ENCODE data around the gene NR1H3. TPM values are rescaled to one million over a fixed set of nuclear protein-coding genes. Genes with fewer than 3 reads are reported as not detected.
A peak's percentile ranks its signal among the peaks of the same experiment; 100 is the strongest.

The NR1H3 gene
- total RNA-seq, 1 donor from 2014 or later: 23.5 TPM

DNA sequence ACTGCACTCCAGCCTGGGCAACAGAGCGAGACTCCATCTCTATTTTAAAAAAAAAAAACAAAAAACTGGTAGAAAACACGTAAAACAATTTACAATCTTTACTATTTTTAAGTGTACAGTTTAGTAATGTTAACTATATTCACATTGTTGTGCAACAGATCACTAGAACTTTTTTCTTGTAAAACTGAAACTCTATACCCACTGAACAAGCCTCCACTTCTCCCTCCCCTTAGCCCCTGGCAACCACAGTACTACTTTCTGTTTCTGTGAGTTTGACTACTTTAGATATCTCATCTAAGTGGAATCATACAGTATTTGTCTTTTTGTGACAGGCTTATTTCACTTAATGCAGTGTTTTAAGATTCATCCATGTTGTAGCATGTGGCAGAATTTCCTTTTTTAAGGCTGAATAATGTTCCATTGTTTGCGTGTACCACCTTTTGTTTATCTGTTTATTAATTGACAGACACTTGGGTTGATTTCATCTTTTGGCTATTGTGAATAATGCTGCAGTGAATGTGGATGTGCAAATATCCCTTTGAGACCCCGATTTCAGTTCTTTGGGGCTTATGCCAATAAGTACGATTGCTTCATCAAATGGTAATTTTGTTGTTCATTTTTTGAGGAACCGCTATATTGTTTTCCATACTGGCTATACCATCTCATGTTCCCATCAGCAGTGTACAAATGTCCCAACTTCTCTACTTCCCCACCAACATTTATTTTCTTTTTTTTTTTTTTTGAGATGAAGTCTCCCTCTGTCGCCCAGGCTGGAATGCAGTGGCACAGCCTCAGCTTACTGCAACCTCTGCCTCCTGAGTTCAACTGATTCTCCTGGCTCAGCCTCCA is 32.0 kb upstream of the NR1H3 start:
- Histone ChIP-seq H3K27ac (ENCODE audit: low read depth, low read length) (no peak overlapping the region), H3K4me1 (ENCODE audit: control insufficient read depth in 3 of 3, insufficient read depth in 3 of 3, low read length in 3 of 3) (no peaks in the 10 kb centered on the region), H3K36me3 (ENCODE audit: control insufficient read depth in 3 of 3, insufficient read depth in 3 of 3, low read length in 3 of 3) (peaks cover 5 to 11% (median 8%) of the 10 kb centered on the region in 3 donors), H3K9ac (ENCODE audit: low read depth in 1 of 3, low read length in 3 of 3) (no peak overlapping the region), H3K9me3 (ENCODE audit: control insufficient read depth in 3 of 3, low read length in 3 of 3) (no peaks in the 10 kb centered on the region), H3K4me3 (ENCODE audit: low read length in 3 of 3) (no peak overlapping the region), H3K27me3 (ENCODE audit: control insufficient read depth in 3 of 3, insufficient read depth in 3 of 3, low read length in 3 of 3) (no peaks in the 10 kb centered on the region)

DNA sequence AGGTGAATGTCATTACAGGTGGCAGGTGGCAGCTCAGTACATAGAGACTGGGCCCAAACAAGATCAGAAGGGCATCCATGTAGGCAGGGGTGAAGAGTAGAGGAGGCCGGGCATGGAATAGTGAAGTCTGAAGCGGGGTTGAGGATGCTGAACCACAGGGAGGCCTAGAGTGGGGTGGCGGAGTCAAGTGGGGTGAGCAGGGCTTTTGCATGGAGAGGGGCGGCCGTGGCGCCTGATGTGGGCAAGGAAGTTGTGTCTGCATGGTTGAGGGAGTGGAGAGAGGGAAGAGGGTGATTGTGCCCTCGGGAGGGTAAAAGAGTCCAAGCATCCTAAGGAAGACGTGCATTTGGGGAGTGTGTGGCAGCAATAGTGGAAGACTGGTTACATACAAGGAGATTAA is 28.6 kb upstream of the NR1H3 start:
- Histone ChIP-seq H3K9me3 (ENCODE audit: control insufficient read depth in 3 of 3, low read length in 3 of 3) (no peaks in the 10 kb centered on the region), H3K4me3 (ENCODE audit: low read length in 3 of 3) (no peak overlapping the region), H3K27me3 (ENCODE audit: control insufficient read depth in 3 of 3, insufficient read depth in 3 of 3, low read length in 3 of 3) (no peaks in the 10 kb centered on the region), H3K36me3 (ENCODE audit: control insufficient read depth in 3 of 3, insufficient read depth in 3 of 3, low read length in 3 of 3) (peaks cover 3 to 8% (median 3%) of the 10 kb centered on the region in 3 donors), H3K4me1 (ENCODE audit: control insufficient read depth in 3 of 3, insufficient read depth in 3 of 3, low read length in 3 of 3) (peaks cover 2 to 3% (median 2%) of the 10 kb centered on the region in 3 donors), H3K9ac (ENCODE audit: low read depth in 1 of 3, low read length in 3 of 3) (no peak overlapping the region), H3K27ac (ENCODE audit: low read depth, low read length) (no peak overlapping the region)

DNA sequence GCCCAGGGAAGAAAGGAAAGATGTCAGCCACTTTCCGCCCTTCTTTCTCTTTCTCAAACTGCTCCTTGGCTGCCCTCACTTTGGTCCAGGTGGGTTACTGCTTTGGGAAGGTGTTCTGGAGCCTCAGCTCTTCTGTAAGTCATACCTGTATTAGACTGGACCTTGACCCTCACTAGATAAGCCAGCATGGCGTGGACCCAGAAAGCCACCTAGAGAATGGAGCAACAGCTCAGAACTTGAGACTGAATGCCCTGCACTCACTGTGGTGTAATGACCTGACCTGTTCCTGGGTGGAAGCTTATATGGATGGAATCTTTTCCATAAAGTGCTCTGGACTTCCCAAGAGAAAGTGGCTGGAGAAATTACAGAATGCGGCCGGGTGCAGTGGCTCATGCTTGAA is 24.7 kb upstream of the NR1H3 start:
- Histone ChIP-seq H3K27me3 (ENCODE audit: control insufficient read depth in 3 of 3, insufficient read depth in 3 of 3, low read length in 3 of 3) (no peaks in the 10 kb centered on the region), H3K9me3 (ENCODE audit: control insufficient read depth in 3 of 3, low read length in 3 of 3) (no peaks in the 10 kb centered on the region), H3K9ac (ENCODE audit: low read depth in 1 of 3, low read length in 3 of 3) (no peak overlapping the region), H3K27ac (ENCODE audit: low read depth, low read length) (no peak overlapping the region), H3K4me1 (ENCODE audit: control insufficient read depth in 3 of 3, insufficient read depth in 3 of 3, low read length in 3 of 3) (peaks cover 9 to 16% (median 12%) of the 10 kb centered on the region in 3 donors), H3K36me3 (ENCODE audit: control insufficient read depth in 3 of 3, insufficient read depth in 3 of 3, low read length in 3 of 3) (peaks cover 6 to 19% (median 6%) of the 10 kb centered on the region in 3 donors), H3K4me3 (ENCODE audit: low read length in 3 of 3) (no peak overlapping the region)

DNA sequence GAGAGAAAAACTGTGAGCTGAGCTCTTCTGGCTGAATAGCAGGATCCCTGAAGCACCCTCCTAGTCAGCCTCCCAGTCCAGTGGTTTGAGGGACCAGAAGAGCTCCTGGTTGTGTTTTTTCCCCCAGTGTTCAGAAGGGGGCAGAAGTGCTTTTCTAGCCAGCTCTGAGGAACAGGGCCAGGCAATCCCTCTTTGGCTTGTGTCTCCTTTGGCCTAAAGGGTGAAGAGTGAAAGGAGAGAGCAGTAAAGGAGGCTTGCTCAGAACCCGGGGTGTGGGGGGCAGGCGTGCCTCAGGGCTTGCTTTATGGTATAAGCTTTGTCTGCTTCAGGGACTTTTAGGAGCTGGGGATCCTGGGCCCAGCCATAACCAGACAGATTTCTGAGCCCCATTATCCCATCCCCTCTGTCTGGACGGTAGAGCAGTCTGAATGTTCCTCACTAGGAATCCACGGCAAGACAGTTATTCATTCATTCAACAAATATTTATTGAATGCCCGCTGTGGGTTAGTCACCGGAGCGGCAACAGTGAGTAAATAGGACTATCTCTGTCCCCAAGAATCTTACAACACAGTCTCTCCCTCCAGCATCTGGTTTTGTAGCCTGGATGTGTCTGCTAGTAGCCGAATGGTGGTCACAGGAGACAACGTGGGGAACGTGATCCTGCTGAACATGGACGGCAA is 23.7 kb upstream of the NR1H3 start:
- peaks cover 10 to 17% (median 12%) of the 10 kb centered on the region in 3 donors for H3K4me1 ChIP-seq (ENCODE audit: control insufficient read depth in 3 of 3, insufficient read depth in 3 of 3, low read length in 3 of 3)
- no peaks in the 10 kb centered on the region for H3K27me3 ChIP-seq (ENCODE audit: control insufficient read depth in 3 of 3, insufficient read depth in 3 of 3, low read length in 3 of 3)
- H3K9me3 ChIP-seq (ENCODE audit: control insufficient read depth in 3 of 3, low read length in 3 of 3): no peaks in the 10 kb centered on the region
- H3K27ac ChIP-seq (ENCODE audit: low read depth, low read length): no peak overlapping the region
- peak overlapping the region; percentile 23 to 28 (median 27) for H3K9ac ChIP-seq (ENCODE audit: low read depth in 1 of 3, low read length in 3 of 3)
- H3K36me3 ChIP-seq (ENCODE audit: control insufficient read depth in 3 of 3, insufficient read depth in 3 of 3, low read length in 3 of 3): peaks cover 10 to 27% (median 12%) of the 10 kb centered on the region in 3 donors
- no peak overlapping the region for H3K4me3 ChIP-seq (ENCODE audit: low read length in 3 of 3)

DNA sequence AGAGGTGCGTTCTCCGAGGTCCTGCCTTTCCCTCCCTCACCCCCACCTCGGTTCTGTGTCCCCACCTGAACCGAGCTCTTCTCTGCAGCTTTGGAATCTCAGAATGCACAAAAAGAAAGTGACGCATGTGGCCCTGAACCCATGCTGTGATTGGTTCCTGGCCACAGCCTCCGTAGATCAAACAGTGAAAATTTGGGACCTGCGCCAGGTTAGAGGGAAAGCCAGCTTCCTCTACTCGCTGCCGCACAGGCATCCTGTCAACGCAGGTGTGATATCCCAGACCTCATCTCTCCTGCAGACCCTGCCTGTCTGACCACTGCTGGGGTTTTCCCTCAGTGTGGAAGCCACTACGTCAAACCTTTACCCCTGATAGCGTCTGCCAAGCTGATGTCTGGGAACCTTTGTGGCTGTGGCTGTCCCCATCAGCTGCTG is 23.1 kb upstream of the NR1H3 start:
- H3K4me3 ChIP-seq (ENCODE audit: low read length in 3 of 3): no peak overlapping the region
- H3K27ac ChIP-seq (ENCODE audit: low read depth, low read length): no peak overlapping the region
- H3K9ac ChIP-seq (ENCODE audit: low read depth in 1 of 3, low read length in 3 of 3): peak overlapping the region in 1 of 3 donors; percentile 28

DNA sequence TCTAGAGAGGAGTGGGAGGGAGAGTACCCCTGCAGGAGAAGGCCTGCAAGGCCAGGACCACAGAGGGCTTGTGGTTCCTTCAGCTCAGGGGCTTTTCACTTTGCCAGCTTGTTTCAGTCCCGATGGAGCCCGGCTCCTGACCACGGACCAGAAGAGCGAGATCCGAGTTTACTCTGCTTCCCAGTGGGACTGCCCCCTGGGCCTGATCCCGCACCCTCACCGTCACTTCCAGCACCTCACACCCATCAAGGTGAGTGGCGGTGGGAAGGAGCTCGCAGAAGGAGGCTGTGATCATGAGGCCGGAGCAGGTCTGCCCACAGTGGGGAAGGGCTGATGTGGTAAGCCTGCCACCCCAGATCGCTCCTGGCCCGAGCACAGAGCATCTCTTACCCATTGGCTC is 22.6 kb upstream of the NR1H3 start:
- Histone ChIP-seq H3K27ac (ENCODE audit: low read depth, low read length) (no peak overlapping the region), H3K4me3 (ENCODE audit: low read length in 3 of 3) (no peak overlapping the region), H3K9ac (ENCODE audit: low read depth in 1 of 3, low read length in 3 of 3) (peak overlapping the region in 1 of 3 donors; percentile 28), H3K36me3 (ENCODE audit: control insufficient read depth in 3 of 3, insufficient read depth in 3 of 3, low read length in 3 of 3) (peaks cover 21 to 38% (median 22%) of the 10 kb centered on the region in 3 donors), H3K4me1 (ENCODE audit: control insufficient read depth in 3 of 3, insufficient read depth in 3 of 3, low read length in 3 of 3) (peaks cover 10 to 17% (median 12%) of the 10 kb centered on the region in 3 donors), H3K9me3 (ENCODE audit: control insufficient read depth in 3 of 3, low read length in 3 of 3) (no peaks in the 10 kb centered on the region), H3K27me3 (ENCODE audit: control insufficient read depth in 3 of 3, insufficient read depth in 3 of 3, low read length in 3 of 3) (no peaks in the 10 kb centered on the region)

More for the DNA sequence above, 23.1 kb upstream of the NR1H3 start:
- H3K4me1 ChIP-seq (ENCODE audit: control insufficient read depth in 3 of 3, insufficient read depth in 3 of 3, low read length in 3 of 3): peaks cover 10 to 17% (median 12%) of the 10 kb centered on the region in 3 donors
- H3K36me3 ChIP-seq (ENCODE audit: control insufficient read depth in 3 of 3, insufficient read depth in 3 of 3, low read length in 3 of 3): peaks cover 16 to 33% (median 17%) of the 10 kb centered on the region in 3 donors
- no peaks in the 10 kb centered on the region for H3K27me3 ChIP-seq (ENCODE audit: control insufficient read depth in 3 of 3, insufficient read depth in 3 of 3, low read length in 3 of 3)
- H3K9me3 ChIP-seq (ENCODE audit: control insufficient read depth in 3 of 3, low read length in 3 of 3): no peaks in the 10 kb centered on the region

DNA sequence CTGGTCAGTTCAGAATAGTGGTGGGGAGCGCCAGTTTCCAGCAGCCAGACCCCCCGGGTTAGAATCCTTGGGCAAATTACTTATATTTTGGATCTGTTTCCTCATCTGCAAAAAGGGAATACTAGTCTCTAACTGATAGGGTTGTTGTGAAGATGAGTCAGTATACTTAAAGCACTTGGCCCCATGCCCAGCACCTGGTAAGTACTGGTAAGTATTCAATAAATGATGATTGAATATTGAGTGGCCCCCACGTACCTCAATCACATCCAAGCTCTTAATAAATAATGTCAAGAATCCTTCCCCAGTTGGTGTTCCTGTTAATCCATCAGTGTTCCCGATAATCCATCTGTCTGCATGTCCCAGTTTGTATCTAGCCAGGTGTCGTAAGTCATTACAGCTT is 21.3 kb upstream of the NR1H3 start:
- Histone ChIP-seq H3K9me3 (ENCODE audit: control insufficient read depth in 3 of 3, low read length in 3 of 3) (no peaks in the 10 kb centered on the region), H3K27ac (ENCODE audit: low read depth, low read length) (no peak overlapping the region), H3K36me3 (ENCODE audit: control insufficient read depth in 3 of 3, insufficient read depth in 3 of 3, low read length in 3 of 3) (peaks cover 26 to 43% (median 28%) of the 10 kb centered on the region in 3 donors), H3K4me3 (ENCODE audit: low read length in 3 of 3) (no peak overlapping the region), H3K27me3 (ENCODE audit: control insufficient read depth in 3 of 3, insufficient read depth in 3 of 3, low read length in 3 of 3) (no peaks in the 10 kb centered on the region), H3K4me1 (ENCODE audit: control insufficient read depth in 3 of 3, insufficient read depth in 3 of 3, low read length in 3 of 3) (peaks cover 10 to 17% (median 12%) of the 10 kb centered on the region in 3 donors), H3K9ac (ENCODE audit: low read depth in 1 of 3, low read length in 3 of 3) (no peak overlapping the region)

DNA sequence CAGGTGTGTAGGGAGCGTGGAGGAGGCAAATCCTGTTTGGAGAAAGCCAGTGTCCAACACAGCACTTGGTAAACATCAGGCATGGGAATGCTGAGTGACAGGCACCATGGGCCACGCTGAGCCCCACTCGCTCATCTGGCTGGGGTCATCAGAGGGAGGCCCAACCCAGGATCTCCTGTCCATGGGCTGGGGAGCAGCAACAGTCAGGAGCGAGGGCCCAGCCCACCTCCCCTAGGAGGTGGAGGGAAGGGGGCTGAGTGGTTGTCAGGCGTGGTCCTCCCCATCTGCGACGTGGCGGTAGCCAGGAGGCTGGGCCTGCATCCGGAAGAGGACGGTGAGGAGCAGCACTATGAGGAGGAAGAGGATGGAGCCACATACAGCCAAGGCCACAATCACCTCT is 17.9 kb upstream of the NR1H3 start:
- Histone ChIP-seq H3K4me1 (ENCODE audit: control insufficient read depth in 3 of 3, insufficient read depth in 3 of 3, low read length in 3 of 3) (peaks cover 3 to 7% (median 5%) of the 10 kb centered on the region in 3 donors), H3K27me3 (ENCODE audit: control insufficient read depth in 3 of 3, insufficient read depth in 3 of 3, low read length in 3 of 3) (no peaks in the 10 kb centered on the region), H3K36me3 (ENCODE audit: control insufficient read depth in 3 of 3, insufficient read depth in 3 of 3, low read length in 3 of 3) (peaks cover 50 to 64% (median 54%) of the 10 kb centered on the region in 3 donors), H3K9me3 (ENCODE audit: control insufficient read depth in 3 of 3, low read length in 3 of 3) (no peaks in the 10 kb centered on the region), H3K27ac (ENCODE audit: low read depth, low read length) (no peak overlapping the region), H3K4me3 (ENCODE audit: low read length in 3 of 3) (no peak overlapping the region), H3K9ac (ENCODE audit: low read depth in 1 of 3, low read length in 3 of 3) (no peak overlapping the region)

DNA sequence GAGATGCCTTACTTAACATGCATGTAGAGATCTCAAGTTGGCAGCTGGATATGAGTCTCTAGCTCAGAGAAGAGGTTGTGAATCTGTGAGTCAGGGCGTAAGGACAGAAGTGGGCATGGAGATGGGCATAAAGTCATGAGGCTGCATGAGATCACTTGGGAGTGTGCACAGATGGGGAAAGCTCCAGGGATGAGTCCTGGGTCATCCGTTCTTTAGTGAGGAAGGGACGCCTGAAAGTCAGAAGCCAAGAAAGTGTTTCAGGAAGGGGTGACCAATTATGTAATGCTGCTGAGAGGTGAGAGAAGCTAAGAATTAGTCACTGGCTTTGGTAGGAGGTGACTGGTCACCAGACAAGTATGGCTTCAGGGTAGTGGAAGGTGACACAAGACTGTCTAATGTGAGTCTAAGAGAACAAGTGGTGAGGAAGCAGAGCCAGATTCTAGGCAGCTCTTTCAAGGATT is 15.9 kb upstream of the NR1H3 start:
- H3K36me3 ChIP-seq (ENCODE audit: control insufficient read depth in 3 of 3, insufficient read depth in 3 of 3, low read length in 3 of 3): peaks cover 63 to 71% (median 66%) of the 10 kb centered on the region in 3 donors
- H3K9ac ChIP-seq (ENCODE audit: low read depth in 1 of 3, low read length in 3 of 3): no peak overlapping the region
- H3K4me1 ChIP-seq (ENCODE audit: control insufficient read depth in 3 of 3, insufficient read depth in 3 of 3, low read length in 3 of 3): peaks cover 4 to 6% (median 4%) of the 10 kb centered on the region in 3 donors
- no peaks in the 10 kb centered on the region for H3K27me3 ChIP-seq (ENCODE audit: control insufficient read depth in 3 of 3, insufficient read depth in 3 of 3, low read length in 3 of 3)
- H3K4me3 ChIP-seq (ENCODE audit: low read length in 3 of 3): no peak overlapping the region
- H3K27ac ChIP-seq (ENCODE audit: low read depth, low read length): no peak overlapping the region
- H3K9me3 ChIP-seq (ENCODE audit: control insufficient read depth in 3 of 3, low read length in 3 of 3): no peaks in the 10 kb centered on the region

Data from skeletal muscle tissue (tissue), 4 donors.